MG63 (cell line): ENCODE data around the gene SLC30A1. TPM values are rescaled to one million over a fixed set of nuclear protein-coding genes. Genes with fewer than 3 reads are reported as not detected.
"Not testable (repeated sequence)": the region's sequence is repeated elsewhere in the genome, so short reads cannot be mapped to it uniquely, and the experiment has no call there.

ENCODE experiments used
- DNase-seq: peaks from one replicate; pipeline ENCODE4 v3.0.0-alpha.2; 2020
- H3K27me3 ChIP-seq: fragments of 250-450 bp; sonication (Bioruptor Pico); 2 replicates; pipeline ENCODE4 v1.5.1; 2020; ENCODE audit warnings: mild to moderate bottlenecking, moderate library complexity
- H3K36me3 ChIP-seq: fragments of 250-450 bp; sonication (Bioruptor Pico); 2 replicates; pipeline ENCODE4 v1.5.1; 2020; ENCODE audit warnings: mild to moderate bottlenecking, moderate library complexity
- H3K4me3 ChIP-seq: fragments of 250-450 bp; sonication (Bioruptor Pico); 2 replicates; pipeline ENCODE4 v1.5.1; 2020; ENCODE audit warnings: mild to moderate bottlenecking, moderate library complexity
- H3K9me3 ChIP-seq: fragments of 250-450 bp; sonication (Bioruptor Pico); 2 replicates; pipeline ENCODE4 v1.5.1; 2020; ENCODE audit warnings: mild to moderate bottlenecking, moderate library complexity
- total RNA-seq: library from RNA; depleted of rRNA; stranded (reverse); fragments of >200 nt; shearing (Covaris generic); gene quantifications from 2 replicates; pipeline ENCODE4 v1.2.3, GENCODE V29; 2014; ENCODE audit warnings: low replicate concordance; rRNA removed

The SLC30A1 gene, protein sequence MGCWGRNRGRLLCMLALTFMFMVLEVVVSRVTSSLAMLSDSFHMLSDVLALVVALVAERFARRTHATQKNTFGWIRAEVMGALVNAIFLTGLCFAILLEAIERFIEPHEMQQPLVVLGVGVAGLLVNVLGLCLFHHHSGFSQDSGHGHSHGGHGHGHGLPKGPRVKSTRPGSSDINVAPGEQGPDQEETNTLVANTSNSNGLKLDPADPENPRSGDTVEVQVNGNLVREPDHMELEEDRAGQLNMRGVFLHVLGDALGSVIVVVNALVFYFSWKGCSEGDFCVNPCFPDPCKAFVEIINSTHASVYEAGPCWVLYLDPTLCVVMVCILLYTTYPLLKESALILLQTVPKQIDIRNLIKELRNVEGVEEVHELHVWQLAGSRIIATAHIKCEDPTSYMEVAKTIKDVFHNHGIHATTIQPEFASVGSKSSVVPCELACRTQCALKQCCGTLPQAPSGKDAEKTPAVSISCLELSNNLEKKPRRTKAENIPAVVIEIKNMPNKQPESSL
- 45.2 and 54.0 TPM in 2 replicates for total RNA-seq

- peak within 1 kb of the TSS; percentile 87 for H3K4me3 ChIP-seq
- H3K27me3 ChIP-seq: no peaks in the 10 kb centered on the region
- no peaks in the 10 kb centered on the region for H3K9me3 ChIP-seq
These were observed at the start of gene SLC30A1 for GRCh38 chr1:211578640-211579439. Gene SLC30A1 (minus strand): TSS chr1:211579161. CDS start chr1:211578612, 549 bp downstream.

DNA sequence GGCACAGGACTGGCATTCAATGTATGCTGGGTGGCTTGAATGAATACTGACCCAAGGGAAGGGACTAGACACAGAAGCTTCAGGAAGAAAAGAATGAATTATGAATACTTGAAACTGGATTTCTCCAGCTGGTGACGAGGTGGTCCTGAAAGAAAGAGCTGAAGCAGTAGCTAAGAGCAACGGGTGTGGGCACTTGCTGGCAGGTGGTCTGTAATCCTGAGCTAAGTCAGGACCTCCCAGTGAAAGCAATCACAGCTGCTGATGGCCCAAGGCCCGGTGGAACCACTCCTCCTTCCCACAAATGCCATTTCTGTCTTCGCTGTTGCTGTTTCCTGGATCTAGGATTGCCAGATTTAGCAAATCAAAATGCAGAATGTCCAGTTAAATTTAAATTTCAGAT is 49.5 kb upstream of the SLC30A1 start:
- Histone ChIP-seq H3K4me3 (no peak overlapping the region), H3K36me3 (no peaks in the 10 kb centered on the region), H3K9me3 (no peaks in the 10 kb centered on the region), H3K27me3 (no peaks in the 10 kb centered on the region)
- DNase-seq: no peak

More at GRCh38 chr1:211578640-211579439, at the start of gene SLC30A1:
- peak; percentile 99 for DNase-seq
- peaks cover 38% of the 10 kb centered on the region for H3K36me3 ChIP-seq

DNA sequence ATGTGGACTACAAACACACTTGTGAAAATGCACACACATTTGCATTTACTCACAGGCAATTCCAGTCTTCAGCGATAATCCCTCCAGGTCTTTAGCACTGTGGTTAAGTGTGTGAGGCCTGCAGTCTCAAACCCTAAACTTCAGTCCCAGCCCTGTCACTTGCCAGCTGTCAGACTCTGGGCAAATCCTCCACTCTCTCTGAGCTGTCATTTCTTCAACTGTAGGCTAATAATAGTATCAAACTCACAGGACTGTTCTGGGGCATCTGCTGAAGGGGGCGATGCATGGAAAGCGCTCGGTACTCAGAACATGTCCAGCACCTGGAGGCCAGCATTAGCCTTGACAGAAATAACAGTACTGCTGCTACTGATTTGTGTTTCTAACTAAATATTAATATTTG is 48.3 kb upstream of the SLC30A1 start:
- H3K36me3 ChIP-seq: no peaks in the 10 kb centered on the region
- no peaks in the 10 kb centered on the region for H3K9me3 ChIP-seq
- H3K27me3 ChIP-seq: no peaks in the 10 kb centered on the region
- DNase-seq: no peak
- H3K4me3 ChIP-seq: no peak overlapping the region

DNA sequence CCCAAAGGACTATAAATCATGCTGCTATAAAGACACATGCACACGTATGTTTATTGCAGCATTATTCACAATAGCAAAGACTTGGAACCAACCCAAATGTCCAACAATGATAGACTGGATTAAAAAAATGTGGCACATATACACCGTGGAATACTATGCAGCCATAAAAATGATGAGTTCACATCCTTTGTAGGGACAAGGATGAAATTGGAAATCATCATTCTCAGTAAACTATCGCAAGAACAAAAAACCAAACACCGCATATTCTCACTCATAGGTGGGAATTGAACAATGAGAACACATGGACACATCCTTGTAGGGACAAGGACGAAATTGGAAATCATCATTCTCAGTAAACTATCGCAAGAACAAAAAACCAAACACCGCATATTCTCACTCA is 46.9 kb upstream of the SLC30A1 start:
- H3K4me3 ChIP-seq, H3K36me3 ChIP-seq, H3K27me3 ChIP-seq, DNase-seq, H3K9me3 ChIP-seq: not testable (repeated sequence)

DNA sequence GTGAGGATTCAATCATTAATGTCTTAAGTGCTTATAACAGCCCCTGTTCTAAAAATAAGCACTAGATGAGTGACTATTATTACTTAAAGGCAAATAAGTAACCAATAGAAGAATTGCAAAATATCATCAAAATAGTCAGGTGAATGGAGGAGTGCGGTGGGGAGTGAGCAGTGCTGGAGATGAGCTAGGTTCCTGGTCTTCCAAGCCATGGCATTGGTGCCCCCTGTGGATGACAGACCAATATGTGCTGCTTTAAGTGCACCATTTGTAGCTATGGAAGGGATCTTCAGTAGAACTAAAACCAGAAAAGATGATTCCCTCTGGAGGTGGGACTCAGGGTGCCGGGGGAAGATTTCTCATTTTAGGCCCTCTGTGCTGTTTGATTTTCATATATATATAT is 46.1 kb upstream of the SLC30A1 start:
- Histone ChIP-seq H3K4me3 (no peak overlapping the region), H3K27me3 (no peaks in the 10 kb centered on the region), H3K9me3 (no peaks in the 10 kb centered on the region), H3K36me3 (no peaks in the 10 kb centered on the region)
- peak; percentile 39 for DNase-seq

GRCh38 chr1:211623515-211623914 is 44.6 kb upstream of the SLC30A1 start:
- H3K4me3 ChIP-seq: no peak overlapping the region
- DNase-seq: no peak
- H3K9me3 ChIP-seq: no peaks in the 10 kb centered on the region

GRCh38 chr1:211621447-211622198 is 42.7 kb upstream of the SLC30A1 start:
- Histone ChIP-seq H3K4me3 (no peak overlapping the region), H3K9me3 (no peaks in the 10 kb centered on the region), H3K27me3 (no peaks in the 10 kb centered on the region), H3K36me3 (no peaks in the 10 kb centered on the region)
- DNase-seq: peak; percentile 62

More at GRCh38 chr1:211623515-211623914, 44.6 kb upstream of the SLC30A1 start:
- Histone ChIP-seq H3K36me3 (no peaks in the 10 kb centered on the region), H3K27me3 (no peaks in the 10 kb centered on the region)

DNA sequence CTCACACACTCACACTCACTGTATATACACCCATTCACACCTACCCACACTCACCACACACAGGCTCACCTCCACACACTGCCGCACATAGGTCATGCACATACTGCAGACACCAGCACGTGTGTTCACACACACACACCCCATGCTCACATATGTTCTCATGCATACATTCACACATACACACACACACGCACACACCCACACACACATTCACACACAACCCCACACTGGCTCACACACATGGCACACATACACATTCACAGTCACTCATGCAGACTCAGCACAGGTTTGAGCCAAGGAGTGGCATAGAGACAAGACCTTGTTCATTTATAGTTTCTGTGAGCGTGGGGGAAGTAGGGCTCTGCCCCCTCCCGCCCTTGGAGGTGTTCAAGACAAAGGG is 41.1 kb upstream of the SLC30A1 start:
- Histone ChIP-seq H3K4me3 (no peak overlapping the region), H3K36me3 (no peaks in the 10 kb centered on the region), H3K9me3 (no peaks in the 10 kb centered on the region), H3K27me3 (no peaks in the 10 kb centered on the region)
- no peak for DNase-seq

GRCh38 chr1:211619033-211619996 is 40.4 kb upstream of the SLC30A1 start:
- no peak for DNase-seq
- no peak overlapping the region for H3K4me3 ChIP-seq
- H3K27me3 ChIP-seq: no peaks in the 10 kb centered on the region
- no peaks in the 10 kb centered on the region for H3K9me3 ChIP-seq
- no peaks in the 10 kb centered on the region for H3K36me3 ChIP-seq

- Histone ChIP-seq H3K9me3 (no peaks in the 10 kb centered on the region), H3K36me3 (no peaks in the 10 kb centered on the region), H3K27me3 (no peaks in the 10 kb centered on the region), H3K4me3 (no peak overlapping the region)
- no peak for DNase-seq
These were observed 38.0 kb upstream of the SLC30A1 start for GRCh38 chr1:211616965-211617297.

DNA sequence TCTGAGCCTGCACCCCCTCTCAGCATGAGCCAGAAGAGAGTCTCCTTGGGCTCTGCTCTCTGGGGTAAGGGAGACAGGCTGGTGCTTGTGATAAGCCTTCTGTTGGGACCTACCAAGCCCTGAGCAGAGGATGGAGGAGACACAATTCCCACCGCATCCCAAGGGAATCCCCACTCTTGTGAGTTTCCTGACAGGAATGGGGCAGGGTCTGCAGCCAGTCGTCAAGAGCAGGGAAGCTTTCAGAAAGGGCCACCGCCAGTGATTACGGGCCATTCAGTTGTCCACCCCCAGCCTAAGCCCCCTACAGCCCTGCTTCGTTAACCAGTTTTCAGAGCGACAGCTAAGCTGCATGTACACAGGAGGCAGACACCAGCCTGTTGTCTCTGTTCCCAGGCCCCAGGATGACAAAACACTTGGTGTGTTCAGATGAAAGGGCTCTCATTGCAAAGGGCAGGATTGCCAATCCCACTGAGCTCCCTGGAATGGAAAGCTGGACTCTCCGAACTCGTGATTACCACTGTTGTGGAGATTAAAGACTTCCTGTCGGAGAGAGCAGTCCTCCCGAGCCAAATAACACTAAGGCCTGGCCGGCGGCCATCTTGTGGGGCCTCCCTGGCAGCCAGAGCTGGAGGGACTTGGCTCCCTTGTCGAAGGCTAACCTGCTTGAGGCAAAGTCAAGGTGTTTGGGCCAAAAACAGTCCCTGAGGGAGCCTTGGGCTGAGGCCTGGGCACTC is 37.4 kb upstream of the SLC30A1 start:
- Histone ChIP-seq H3K27me3 (no peaks in the 10 kb centered on the region), H3K4me3 (no peak overlapping the region), H3K9me3 (no peaks in the 10 kb centered on the region), H3K36me3 (no peaks in the 10 kb centered on the region)
- DNase-seq: peak; percentile 95

- no peaks in the 10 kb centered on the region for H3K36me3 ChIP-seq
- DNase-seq: no peak
- no peaks in the 10 kb centered on the region for H3K9me3 ChIP-seq
- no peaks in the 10 kb centered on the region for H3K27me3 ChIP-seq
- H3K4me3 ChIP-seq: no peak overlapping the region
These were observed 35.7 kb upstream of the SLC30A1 start for GRCh38 chr1:211614615-211615014.

DNA sequence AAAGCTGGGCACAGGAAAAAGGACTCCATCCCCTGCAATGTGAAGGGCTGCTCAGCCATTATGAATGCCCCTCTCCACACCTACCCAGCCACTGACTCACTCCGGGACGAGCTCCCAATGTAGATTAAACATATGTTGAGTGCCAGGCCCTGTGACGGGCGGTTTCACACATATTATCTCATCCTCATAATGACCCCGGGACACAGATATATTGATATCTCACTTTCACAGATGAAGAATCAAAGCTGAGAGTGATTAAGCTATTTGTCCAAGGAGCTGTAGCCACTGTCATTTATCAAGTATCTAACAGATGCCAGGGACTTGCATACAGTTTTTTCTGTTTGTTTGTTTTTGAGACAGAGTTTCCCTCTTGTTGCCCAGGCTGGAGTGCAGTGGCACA is 35.0 kb upstream of the SLC30A1 start:
- no peak overlapping the region for H3K4me3 ChIP-seq
- no peaks in the 10 kb centered on the region for H3K27me3 ChIP-seq
- peak; percentile 73 for DNase-seq
- H3K36me3 ChIP-seq: no peaks in the 10 kb centered on the region
- H3K9me3 ChIP-seq: no peaks in the 10 kb centered on the region

GRCh38 chr1:211613108-211613947 is 34.4 kb upstream of the SLC30A1 start:
- peak; percentile 100 for DNase-seq
- H3K4me3 ChIP-seq: no peak overlapping the region
- no peaks in the 10 kb centered on the region for H3K9me3 ChIP-seq
- H3K36me3 ChIP-seq: no peaks in the 10 kb centered on the region
- H3K27me3 ChIP-seq: no peaks in the 10 kb centered on the region

GRCh38 chr1:211612786-211613107 is 33.8 kb upstream of the SLC30A1 start:
- H3K27me3 ChIP-seq: no peaks in the 10 kb centered on the region
- H3K9me3 ChIP-seq: no peaks in the 10 kb centered on the region
- no peaks in the 10 kb centered on the region for H3K36me3 ChIP-seq
- peak; percentile 44 for DNase-seq
- no peak overlapping the region for H3K4me3 ChIP-seq
